HCT116 (cell line): Measurements from ENCODE around the gene ARID1A. TPM values are rescaled to one million over a fixed set of nuclear protein-coding genes. Genes with fewer than 3 reads are reported as not detected.
A peak's percentile ranks its signal among the peaks of the same experiment; 100 is the strongest.

Experiments
- ATAC-seq: fragments of 200-7000 bp; cut with Tn5 transposase; 2 replicates; pipeline ENCODE4 v1.9.1; 2020; ENCODE audit warnings: mild to moderate bottlenecking, moderate library complexity
- BruUV-seq: library from RNA; stranded (reverse); fragments of 400-500 nt; replicated peaks from 2 replicates; lab custom pipeline; 2021; lab: Mats Ljungman, UMichigan
- CTCF ChIA-PET: fragments of 300-600 bp; sonication (Branson Sonifier 250); formaldehyde crosslinking; loops from one replicate; lab custom pipeline; 2021; ENCODE audit warnings: antibody characterized with exemption; lab: Charles Lee
- POLR2A ChIA-PET: fragments of 300-600, 350-600 bp; sonication (Branson Sonifier 250); formaldehyde crosslinking; loops from one replicate; lab custom pipeline; 2021; ENCODE audit warnings: antibody characterized with exemption; lab: Charles Lee
- RAD21 ChIA-PET, 2 experiments: fragments of 300-600 bp; sonication (Branson Sonifier 250); formaldehyde crosslinking; loops; one replicate each; lab custom pipeline; 2023; ENCODE audit warnings: low total read pairs in 2 of 2; ENCODE audit not compliant: uncharacterized antibody in 2 of 2, unreplicated experiment in 2 of 2, low non-redundant PET in 1 of 2; lab: Charles Lee
- DNase-seq: peaks from one replicate; pipeline ENCODE4 v3.0.0-alpha.2; 2010; ENCODE audit warnings: low read depth, low spot score
- H2AFZ ChIP-seq: fragments of 200-600 bp; shearing (Covaris generic), sonication (generic); 2 replicates; pipeline ENCODE4 v1.6.1; 2017; ENCODE audit warnings: low read depth, mixed run types, mixed read lengths, antibody characterized with exemption, low read length; ENCODE audit not compliant: poor library complexity, severe bottlenecking
- H3K27ac ChIP-seq: 2 replicates; pipeline ENCODE4 v1.5.1; 2012; ENCODE audit warnings: low read depth, low read length
- H3K27me3 ChIP-seq: fragments of 200-600 bp; sonication (generic); 2 replicates; pipeline ENCODE4 v1.6.1; 2016; ENCODE audit warnings: mixed run types, low read length, mixed read lengths; ENCODE audit not compliant: insufficient read depth
- H3K36me3 ChIP-seq, 2 experiments: fragments of 200-500 bp in 1 of 2; fragments of 200-600 bp in 1 of 2; sonication (Bioruptor generic) in 1 of 2; sonication (generic) in 1 of 2; 2 replicates each; pipeline versions ENCODE4 v1.5.1 to v1.6.1; 2014 to 2016; ENCODE audit warnings: low read length in 2 of 2, inconsistent platforms in 1 of 2, mixed read lengths in 1 of 2, mixed run types in 1 of 2; ENCODE audit not compliant: insufficient read depth in 2 of 2, control insufficient read depth in 1 of 2
- H3K4me1 ChIP-seq, 2 experiments: fragments of 200-600 bp in 1 of 2; sonication (generic) in 1 of 2; 2 replicates each; pipeline versions ENCODE4 v1.5.1 to v1.6.1; 2012 to 2017; ENCODE audit warnings: low read length in 2 of 2, inconsistent platforms in 1 of 2, mild to moderate bottlenecking in 1 of 2, mixed read lengths in 1 of 2, mixed run types in 1 of 2, moderate library complexity in 1 of 2; ENCODE audit not compliant: insufficient read depth in 2 of 2, control insufficient read depth in 1 of 2
- H3K4me2 ChIP-seq: fragments of 200-600 bp; sonication (generic); 2 replicates; pipeline ENCODE4 v1.6.1; 2017; ENCODE audit warnings: mixed run types, low read length, mixed read lengths
- H3K4me3 ChIP-seq, 2 experiments: fragments of 200-600 bp in 1 of 2; sonication (generic) in 1 of 2; replicated peaks in 1 of 2; 2 replicates each; pipeline ENCODE4 v1.5.1; 2011 to 2016; ENCODE audit warnings: low read length in 2 of 2, control low read depth in 1 of 2, low read depth in 1 of 2, mild to moderate bottlenecking in 1 of 2, mixed read lengths in 1 of 2, mixed run types in 1 of 2
- H3K79me2 ChIP-seq: fragments of 200-600 bp; sonication (generic); 2 replicates; pipeline ENCODE4 v1.6.1; 2017; ENCODE audit warnings: mild to moderate bottlenecking, mixed run types, low read length, moderate library complexity, mixed read lengths; ENCODE audit not compliant: insufficient read depth
- H3K9ac ChIP-seq: fragments of 200-600 bp; sonication (generic); 2 replicates; pipeline ENCODE4 v1.6.1; 2016; ENCODE audit warnings: low read length, mixed read lengths
- H3K9me2 ChIP-seq: fragments of 200-600 bp; sonication (generic), shearing (Covaris generic); 2 replicates; pipeline ENCODE4 v1.6.1; 2017; ENCODE audit warnings: mixed run types, mild to moderate bottlenecking, moderate library complexity; ENCODE audit not compliant: insufficient read depth
- H3K9me3 ChIP-seq, 2 experiments: fragments of 200-500 bp in 1 of 2; fragments of 200-600 bp in 1 of 2; sonication (Bioruptor generic) in 1 of 2; sonication (generic) in 1 of 2; 2 replicates each; pipeline ENCODE4 v1.6.1; 2014 to 2017; ENCODE audit warnings: low read length in 2 of 2, mixed read lengths in 2 of 2, inconsistent platforms in 1 of 2, low read depth in 1 of 2, mild to moderate bottlenecking in 1 of 2, mixed run types in 1 of 2, moderate library complexity in 1 of 2; ENCODE audit not compliant: control insufficient read depth in 1 of 2, insufficient read depth in 1 of 2
- H4K20me1 ChIP-seq: fragments of 200-600 bp; sonication (generic), shearing (Covaris generic); 2 replicates; pipeline ENCODE4 v1.6.1; 2017; ENCODE audit warnings: mixed run types, mild to moderate bottlenecking, moderate library complexity; ENCODE audit not compliant: insufficient read depth
- JUND ChIP-seq: IDR thresholded peaks from 2 replicates; pipeline ENCODE4 v1.6.1; 2012
- ZNF274 ChIP-seq: fragments of 200-500 bp; sonication (Bioruptor generic); IDR thresholded peaks from 2 replicates; pipeline ENCODE4 v1.6.1; 2014; ENCODE audit warnings: mild to moderate bottlenecking, low read depth, low read length, inconsistent platforms
- intact Hi-C: fragments of 100-400 bp; cut with micrococcal nuclease; formaldehyde crosslinking; loops from 2 replicates; pipeline ENCODE4 v1.10.0; 2022
- total RNA-seq: library from RNA; stranded (reverse); gene quantifications from one replicate; pipeline ENCODE4 v1.2.1, GENCODE V29; 2021; ENCODE audit not compliant: unreplicated experiment
- TF ChIP-seq, protein P1 (sequence below), 3 experiments: fragments of 200-600 bp in 1 of 3; sonication (generic) in 1 of 3; IDR thresholded peaks in 2 of 3; conservative IDR thresholded peaks in 1 of 3; 2 replicates each; pipeline ENCODE4 v1.5.1; 2012 to 2017; ENCODE audit warnings: low read depth in 2 of 3, low read length in 2 of 3, antibody characterized with exemption in 1 of 3, borderline replicate concordance in 1 of 3, control low read depth in 1 of 3, mild to moderate bottlenecking in 1 of 3, mixed read lengths in 1 of 3, mixed run types in 1 of 3, moderate library complexity in 1 of 3; ENCODE audit not compliant: insufficient read depth in 1 of 3
- TF ChIP-seq, protein P2 (sequence below): IDR thresholded peaks from 2 replicates; pipeline ENCODE4 v1.6.1; 2012; ENCODE audit warnings: low read depth

Gene ARID1A
- total RNA-seq, 1 experiment from 2014 or later = 62.8 TPM

DNA sequence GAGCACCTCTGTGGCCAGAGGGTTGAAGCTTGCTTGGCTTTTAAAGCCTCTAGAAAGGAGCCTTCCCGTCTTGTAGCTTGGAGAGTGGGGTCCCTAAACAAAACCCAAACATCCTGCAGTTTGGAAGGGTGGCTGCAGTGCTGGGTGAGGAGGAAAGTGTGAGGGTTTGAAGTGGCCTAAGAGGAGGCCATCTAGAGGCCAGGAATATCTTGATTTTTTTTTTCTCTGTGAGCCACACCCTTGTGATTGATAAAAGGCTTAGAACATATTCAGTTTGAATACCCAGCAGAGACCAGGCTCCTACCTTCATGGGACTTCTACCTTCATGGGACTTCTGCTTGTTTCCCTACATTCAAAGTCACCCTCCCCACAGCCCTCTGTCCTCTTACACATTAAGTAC, 54.6 kb downstream of the ARID1A start:
- Histone ChIP-seq H2AFZ (no peak overlapping the region), H4K20me1 (0 out of 2 replicates have a peak, but pooled peaks cover 11% of the 10 kb centered on the region), H3K27me3 (no peaks in the 10 kb centered on the region), H3K9me2 (no peaks in the 10 kb centered on the region), H3K4me1 (peaks cover 5 to 41% of the 10 kb centered on the region in 2 experiments), H3K9ac (no peak overlapping the region), H3K4me2 (no peak overlapping the region), H3K27ac (no peak overlapping the region), H3K79me2 (peaks cover 96% of the 10 kb centered on the region), H3K9me3 (no peaks in the 10 kb centered on the region), H3K36me3 (peaks cover 17 to 31% of the 10 kb centered on the region in 2 experiments; a peak in 3 of 4 replicates), H3K4me3 (no peak overlapping the region)
- no TSS peak for BruUV-seq
- CTCF ChIA-PET = no interaction called here
- DNase-seq (no peak), ATAC-seq (no peak; the same call in 1 of the 2 replicates)
- RAD21 ChIA-PET = no interaction called here
- POLR2A ChIA-PET = no interaction called here
- TF ChIP-seq JUND (no peak), ZNF274 (no peak)
- TF ChIP-seq, protein P1, sequence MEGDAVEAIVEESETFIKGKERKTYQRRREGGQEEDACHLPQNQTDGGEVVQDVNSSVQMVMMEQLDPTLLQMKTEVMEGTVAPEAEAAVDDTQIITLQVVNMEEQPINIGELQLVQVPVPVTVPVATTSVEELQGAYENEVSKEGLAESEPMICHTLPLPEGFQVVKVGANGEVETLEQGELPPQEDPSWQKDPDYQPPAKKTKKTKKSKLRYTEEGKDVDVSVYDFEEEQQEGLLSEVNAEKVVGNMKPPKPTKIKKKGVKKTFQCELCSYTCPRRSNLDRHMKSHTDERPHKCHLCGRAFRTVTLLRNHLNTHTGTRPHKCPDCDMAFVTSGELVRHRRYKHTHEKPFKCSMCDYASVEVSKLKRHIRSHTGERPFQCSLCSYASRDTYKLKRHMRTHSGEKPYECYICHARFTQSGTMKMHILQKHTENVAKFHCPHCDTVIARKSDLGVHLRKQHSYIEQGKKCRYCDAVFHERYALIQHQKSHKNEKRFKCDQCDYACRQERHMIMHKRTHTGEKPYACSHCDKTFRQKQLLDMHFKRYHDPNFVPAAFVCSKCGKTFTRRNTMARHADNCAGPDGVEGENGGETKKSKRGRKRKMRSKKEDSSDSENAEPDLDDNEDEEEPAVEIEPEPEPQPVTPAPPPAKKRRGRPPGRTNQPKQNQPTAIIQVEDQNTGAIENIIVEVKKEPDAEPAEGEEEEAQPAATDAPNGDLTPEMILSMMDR (IDR thresholded peaks at IDR 0.05 in 2 of 3, conservative IDR thresholded peaks at IDR 0.05 in 1 of 3; ENCODE audit: borderline replicate concordance in 1 of 3, insufficient read depth in 1 of 3, low read depth in 2 of 3, low read length in 2 of 3) = 0 out of 6 replicates have a peak, but pooled peaks of 1 of the 3 experiments have one; percentile 11
- TF ChIP-seq, protein P2, sequence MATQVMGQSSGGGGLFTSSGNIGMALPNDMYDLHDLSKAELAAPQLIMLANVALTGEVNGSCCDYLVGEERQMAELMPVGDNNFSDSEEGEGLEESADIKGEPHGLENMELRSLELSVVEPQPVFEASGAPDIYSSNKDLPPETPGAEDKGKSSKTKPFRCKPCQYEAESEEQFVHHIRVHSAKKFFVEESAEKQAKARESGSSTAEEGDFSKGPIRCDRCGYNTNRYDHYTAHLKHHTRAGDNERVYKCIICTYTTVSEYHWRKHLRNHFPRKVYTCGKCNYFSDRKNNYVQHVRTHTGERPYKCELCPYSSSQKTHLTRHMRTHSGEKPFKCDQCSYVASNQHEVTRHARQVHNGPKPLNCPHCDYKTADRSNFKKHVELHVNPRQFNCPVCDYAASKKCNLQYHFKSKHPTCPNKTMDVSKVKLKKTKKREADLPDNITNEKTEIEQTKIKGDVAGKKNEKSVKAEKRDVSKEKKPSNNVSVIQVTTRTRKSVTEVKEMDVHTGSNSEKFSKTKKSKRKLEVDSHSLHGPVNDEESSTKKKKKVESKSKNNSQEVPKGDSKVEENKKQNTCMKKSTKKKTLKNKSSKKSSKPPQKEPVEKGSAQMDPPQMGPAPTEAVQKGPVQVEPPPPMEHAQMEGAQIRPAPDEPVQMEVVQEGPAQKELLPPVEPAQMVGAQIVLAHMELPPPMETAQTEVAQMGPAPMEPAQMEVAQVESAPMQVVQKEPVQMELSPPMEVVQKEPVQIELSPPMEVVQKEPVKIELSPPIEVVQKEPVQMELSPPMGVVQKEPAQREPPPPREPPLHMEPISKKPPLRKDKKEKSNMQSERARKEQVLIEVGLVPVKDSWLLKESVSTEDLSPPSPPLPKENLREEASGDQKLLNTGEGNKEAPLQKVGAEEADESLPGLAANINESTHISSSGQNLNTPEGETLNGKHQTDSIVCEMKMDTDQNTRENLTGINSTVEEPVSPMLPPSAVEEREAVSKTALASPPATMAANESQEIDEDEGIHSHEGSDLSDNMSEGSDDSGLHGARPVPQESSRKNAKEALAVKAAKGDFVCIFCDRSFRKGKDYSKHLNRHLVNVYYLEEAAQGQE = no peak
- intact Hi-C loops = no loop called here
